Measurements from ENCODE around the gene CALCOCO2.
"Not testable (repeated sequence)": the region's sequence is repeated elsewhere in the genome, so short reads cannot be mapped to it uniquely, and the experiment has no call there.

CALCOCO2 gene

GRCh38 chr17:48825446-48826381 is 5.1 kb upstream of the CALCOCO2 start:
- peak; percentile 43 for DNase-seq

GRCh38 chr17:48831549-48831883 is 681 bp downstream of the CALCOCO2 start:
- no peak for DNase-seq

- no peak for DNase-seq
Observed at GRCh38 chr17:48834973-48835372, 4.1 kb downstream of the CALCOCO2 start.

GRCh38 chr17:48835971-48836370 is 5.1 kb downstream of the CALCOCO2 start:
- no peak for DNase-seq

GRCh38 chr17:48837458-48837857 is 6.6 kb downstream of the CALCOCO2 start:
- DNase-seq, result not testable (repeated sequence)

GRCh38 chr17:48840441-48840840 is 9.6 kb downstream of the CALCOCO2 start:
- DNase-seq, result peak; percentile 19

GRCh38 chr17:48841395-48841831 is 10.6 kb downstream of the CALCOCO2 start:
- DNase-seq, result peak; percentile 57

- no peak for DNase-seq
Observed at GRCh38 chr17:48842746-48843145, 11.9 kb downstream of the CALCOCO2 start.

GRCh38 chr17:48843187-48843900 is 12.5 kb downstream of the CALCOCO2 start:
- peak; percentile 28 for DNase-seq

- no peak for DNase-seq
Observed at GRCh38 chr17:48850792-48851323, 20.0 kb downstream of the CALCOCO2 start.

GRCh38 chr17:48854774-48855476 is 24.1 kb downstream of the CALCOCO2 start:
- no peak for DNase-seq

- no peak for DNase-seq
Observed at GRCh38 chr17:48856122-48856821, 25.4 kb downstream of the CALCOCO2 start.

- no peak for DNase-seq
Observed at GRCh38 chr17:48860034-48860433, 29.2 kb downstream of the CALCOCO2 start.

GRCh38 chr17:48860456-48860855 is 29.6 kb downstream of the CALCOCO2 start:
- no peak for DNase-seq

GRCh38 chr17:48868916-48869500 is 38.2 kb downstream of the CALCOCO2 start:
- no peak for DNase-seq

GRCh38 chr17:48869821-48870318 is 39.0 kb downstream of the CALCOCO2 start:
- no peak for DNase-seq

GRCh38 chr17:48871035-48871550 is 40.3 kb downstream of the CALCOCO2 start:
- no peak for DNase-seq

GRCh38 chr17:48871551-48872351 is 40.9 kb downstream of the CALCOCO2 start:
- DNase-seq, result no peak

GRCh38 chr17:48872409-48872808 is 41.6 kb downstream of the CALCOCO2 start:
- not testable (repeated sequence) for DNase-seq

- DNase-seq, result no peak
Observed at GRCh38 chr17:48873209-48873608, 42.4 kb downstream of the CALCOCO2 start.

All from fibroblast of skin of abdomen (primary cell).